Myocyte (in vitro differentiated cells): ENCODE data around the gene SHBG. TPM values are rescaled to one million over a fixed set of nuclear protein-coding genes. Genes with fewer than 3 reads are reported as not detected.

Source experiments
- DNase-seq: peaks from one replicate; pipeline ENCODE4 v3.0.0-alpha.2; 2012; ENCODE audit warnings: low read depth
- total RNA-seq: library from RNA; depleted of rRNA; stranded (reverse); fragments of >200 nt; gene quantifications from 2 replicates; pipeline ENCODE4 v1.2.3, GENCODE V29; 2014

Gene SHBG
- total RNA-seq, 1 donor from 2014 or later = 0.43 TPM

DNA sequence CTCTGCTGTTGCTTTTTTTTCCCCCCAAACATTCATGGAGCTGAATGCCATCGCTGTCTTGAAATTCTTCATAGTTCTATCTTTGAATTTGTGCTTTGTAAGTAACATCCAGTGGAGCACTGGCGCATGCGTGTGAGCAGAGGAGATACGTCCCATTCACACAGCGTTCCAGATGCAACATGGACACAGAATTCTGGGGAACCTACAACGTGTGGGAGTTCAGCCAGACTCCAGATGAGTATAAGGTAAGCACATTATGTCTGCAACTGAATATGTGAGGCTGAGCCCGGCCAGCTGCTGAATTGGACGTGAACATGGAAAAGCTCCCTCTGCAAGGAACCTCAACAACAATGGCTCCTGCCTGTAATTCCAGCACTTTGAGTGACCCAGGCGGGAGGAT lies 16.5 kb downstream of the SHBG start:
- DNase-seq = no peak

DNA sequence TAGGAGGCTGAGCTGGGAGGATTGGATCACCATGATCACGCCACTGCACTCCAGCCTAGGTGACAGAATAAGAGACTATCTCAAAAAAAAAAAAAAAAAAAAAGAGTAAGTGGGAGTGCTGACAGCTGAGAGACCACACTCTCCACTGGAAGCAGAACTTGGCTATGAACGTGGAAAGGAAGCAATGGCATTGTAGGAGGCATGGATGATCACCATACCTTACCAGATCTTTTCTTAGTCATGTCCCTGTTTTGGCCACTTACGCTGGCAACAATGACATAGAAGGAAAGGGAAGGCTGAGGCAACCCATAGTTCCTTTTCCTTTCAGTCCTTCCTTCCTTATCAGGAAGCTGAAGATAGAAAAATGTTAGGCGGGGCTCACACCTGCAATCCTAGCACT lies 17.1 kb downstream of the SHBG start:
- DNase-seq = no peak

DNA sequence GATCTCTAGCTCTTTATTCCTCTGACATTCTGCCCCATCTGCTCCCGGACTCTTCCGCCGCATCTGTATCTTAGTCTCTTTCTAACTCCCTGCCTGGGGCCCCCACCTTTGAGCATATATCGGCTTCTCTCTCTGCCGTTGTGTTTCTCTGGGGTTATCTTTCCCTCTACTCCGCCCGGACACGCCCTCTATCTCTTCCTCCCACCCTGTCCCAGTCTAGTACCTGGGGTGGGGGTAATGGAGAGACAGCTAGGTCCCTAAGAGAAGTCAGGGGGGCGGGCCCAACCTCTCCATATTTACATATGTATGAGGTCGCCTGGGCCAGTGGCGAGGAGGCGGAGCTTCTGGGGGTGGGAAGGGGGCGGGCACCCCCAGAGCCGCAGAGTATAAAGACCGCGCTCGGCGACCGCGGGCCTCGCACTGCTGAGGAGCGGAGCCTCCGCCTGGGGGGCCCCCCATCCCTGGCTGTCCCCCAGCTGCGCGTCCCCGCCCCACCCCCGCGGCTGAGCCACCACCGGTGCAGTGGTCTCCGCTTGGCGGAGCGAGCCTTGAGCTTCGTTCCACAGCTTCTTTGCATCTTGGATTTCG lies 20.7 kb downstream of the SHBG start, which contains the start of gene ATP1B2:
ATP1B2 (plus strand) TSS at position 418 of the 588 bp plus-strand sequence. CDS start 593 bp downstream, outside the sequence.
- no peak for DNase-seq

DNA sequence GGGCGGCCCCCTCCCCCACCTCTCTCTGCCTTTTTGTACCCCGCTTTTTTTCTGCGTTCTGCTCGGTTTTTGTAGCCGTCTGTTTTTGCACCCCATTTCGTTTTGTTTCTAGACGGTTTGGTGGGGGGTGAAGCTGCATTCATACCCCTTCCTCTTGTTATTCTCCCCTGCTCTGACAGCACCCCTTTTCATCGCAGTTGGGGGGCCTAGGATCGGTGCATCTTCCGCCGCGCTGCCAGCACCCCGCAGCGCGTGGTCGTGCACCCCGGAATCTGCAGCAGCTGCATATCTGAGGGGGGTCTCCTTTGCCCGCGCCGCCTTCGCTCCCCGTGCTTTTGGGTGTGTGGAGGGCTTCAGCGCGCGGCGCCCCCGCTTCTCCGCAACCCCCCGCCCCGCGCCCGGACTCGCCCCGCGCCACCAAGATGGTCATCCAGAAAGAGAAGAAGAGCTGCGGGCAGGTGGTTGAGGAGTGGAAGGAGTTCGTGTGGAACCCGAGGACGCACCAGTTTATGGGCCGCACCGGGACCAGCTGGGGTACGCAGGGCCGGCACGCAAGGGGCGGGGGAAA lies 21.2 kb downstream of the SHBG start:
- no peak for DNase-seq

DNA sequence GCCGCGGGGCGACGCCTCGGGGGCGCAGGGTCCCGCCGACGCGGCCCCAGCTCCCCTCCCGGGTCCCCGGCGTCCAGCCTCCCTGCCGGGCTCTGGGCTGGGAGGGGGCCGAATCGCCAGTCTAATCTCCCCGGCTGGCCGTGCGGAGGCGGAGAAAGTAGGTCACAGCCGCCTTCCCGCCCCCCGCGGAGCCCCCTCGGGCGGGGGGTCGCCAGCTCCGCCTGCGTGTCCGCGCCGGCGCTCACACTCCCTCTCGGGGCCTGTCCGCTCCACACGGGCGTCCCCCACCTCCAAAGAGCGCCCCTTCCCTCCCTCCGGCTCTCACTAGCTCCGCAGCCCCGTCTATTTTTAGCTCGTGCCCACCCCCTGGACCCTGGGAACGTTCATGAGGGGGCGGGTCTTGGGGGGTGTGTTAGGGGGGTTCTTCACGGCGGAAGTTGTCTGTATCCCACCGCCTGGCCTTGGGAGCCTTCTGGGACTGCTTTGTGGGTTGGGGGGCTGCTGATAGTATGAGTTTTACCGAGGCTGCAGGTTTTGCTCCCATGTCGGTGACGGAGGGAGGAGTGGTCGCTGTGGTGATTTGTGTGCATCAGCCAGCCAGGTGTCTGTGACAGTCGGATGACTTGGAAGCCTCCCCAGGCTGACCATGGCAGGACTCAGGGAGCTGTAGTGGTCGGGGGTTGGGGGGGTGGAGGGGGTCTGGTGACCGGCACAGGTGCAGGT lies 21.9 kb downstream of the SHBG start:
- DNase-seq = no peak

DNA sequence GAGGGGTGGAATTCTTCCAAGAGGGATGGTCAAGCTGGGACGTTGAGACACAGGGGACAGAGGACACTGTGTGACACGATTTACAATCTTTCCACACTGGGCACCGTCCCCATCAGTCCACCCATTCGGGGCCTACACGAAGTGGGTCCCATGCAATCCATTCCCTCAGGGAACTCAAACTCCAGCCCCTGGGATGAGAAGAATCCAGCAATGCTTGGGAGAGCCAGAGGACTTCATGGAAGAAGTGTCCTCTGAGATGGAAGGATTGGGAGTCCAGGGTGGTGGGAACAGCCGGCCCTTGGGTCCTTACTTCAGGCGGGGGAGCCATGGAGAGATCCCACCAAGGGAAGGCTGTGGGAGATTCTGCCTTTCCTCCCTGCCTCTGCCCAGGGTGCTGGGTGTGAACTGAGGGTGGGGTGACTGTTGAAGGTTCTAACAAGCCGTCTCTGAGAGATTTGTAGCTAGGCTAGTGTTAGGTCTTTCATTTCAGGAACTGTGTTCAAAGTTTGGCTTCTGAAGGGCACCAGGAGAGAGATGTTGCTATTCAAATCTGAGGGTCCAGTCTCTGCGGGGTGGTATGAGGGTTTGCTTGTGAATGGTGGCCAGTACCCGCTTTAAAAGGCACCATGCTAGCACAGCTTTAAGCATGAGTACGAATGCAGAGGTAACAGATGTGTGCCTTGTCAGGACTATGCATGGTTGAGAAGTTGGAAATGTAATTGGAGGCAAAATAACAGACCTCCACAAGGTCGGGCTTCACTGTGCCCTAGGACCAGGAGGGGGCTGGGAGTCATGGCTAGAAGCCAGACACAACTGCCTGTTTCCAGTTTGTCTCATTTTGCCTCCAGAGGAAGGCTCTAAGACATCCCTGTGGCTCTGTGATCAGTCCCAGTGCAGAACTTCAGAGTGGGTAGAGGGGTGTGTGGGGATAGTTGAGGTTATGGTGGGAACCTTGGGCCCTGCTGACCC lies 22.7 kb downstream of the SHBG start:
- DNase-seq = no peak

DNA sequence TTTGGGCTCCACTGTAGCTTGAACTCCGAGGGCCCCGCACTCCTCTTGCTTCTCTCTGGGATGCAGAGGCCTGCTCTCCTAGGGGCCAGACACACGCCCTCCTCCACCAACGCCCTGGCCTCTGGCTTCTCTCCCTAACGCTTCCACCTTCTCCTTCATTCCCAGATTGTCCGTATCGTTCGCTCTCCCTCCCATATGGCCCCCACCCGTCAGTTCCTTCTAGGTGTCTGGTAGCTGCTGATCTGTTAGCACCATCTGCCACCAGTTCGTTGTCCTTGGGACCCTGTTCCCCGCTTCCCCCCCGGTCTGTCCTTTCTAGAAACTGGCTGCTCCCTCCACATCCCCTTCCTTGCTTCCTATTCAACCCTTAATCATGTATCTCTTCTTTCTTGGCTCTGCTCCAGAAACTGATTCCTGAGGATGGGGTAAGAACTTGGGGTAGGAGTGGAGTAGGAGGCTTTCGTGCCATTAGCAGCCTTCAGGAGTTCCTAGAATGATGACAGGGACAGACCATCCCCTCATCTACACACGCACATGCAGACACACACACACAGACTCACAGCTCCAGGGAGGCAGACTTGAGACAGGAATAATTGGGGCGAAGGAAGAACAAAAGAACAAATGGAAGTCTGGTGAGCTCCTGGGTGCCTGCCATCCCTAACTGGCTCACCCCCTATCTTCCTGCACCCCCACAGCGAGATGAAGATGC lies 25.1 kb downstream of the SHBG start:
- DNase-seq = no peak

DNA sequence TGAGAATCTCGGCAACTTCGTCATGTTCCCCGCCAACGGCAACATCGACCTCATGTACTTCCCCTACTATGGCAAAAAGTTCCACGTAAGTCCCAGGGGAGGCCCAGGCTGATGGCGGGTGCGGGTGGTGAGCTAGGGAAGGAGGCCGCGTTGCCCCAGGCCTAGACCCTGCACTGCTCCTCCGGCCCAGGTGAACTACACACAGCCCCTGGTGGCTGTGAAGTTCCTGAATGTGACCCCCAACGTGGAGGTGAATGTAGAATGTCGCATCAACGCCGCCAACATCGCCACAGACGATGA lies 25.6 kb downstream of the SHBG start:
- DNase-seq = no peak

DNA sequence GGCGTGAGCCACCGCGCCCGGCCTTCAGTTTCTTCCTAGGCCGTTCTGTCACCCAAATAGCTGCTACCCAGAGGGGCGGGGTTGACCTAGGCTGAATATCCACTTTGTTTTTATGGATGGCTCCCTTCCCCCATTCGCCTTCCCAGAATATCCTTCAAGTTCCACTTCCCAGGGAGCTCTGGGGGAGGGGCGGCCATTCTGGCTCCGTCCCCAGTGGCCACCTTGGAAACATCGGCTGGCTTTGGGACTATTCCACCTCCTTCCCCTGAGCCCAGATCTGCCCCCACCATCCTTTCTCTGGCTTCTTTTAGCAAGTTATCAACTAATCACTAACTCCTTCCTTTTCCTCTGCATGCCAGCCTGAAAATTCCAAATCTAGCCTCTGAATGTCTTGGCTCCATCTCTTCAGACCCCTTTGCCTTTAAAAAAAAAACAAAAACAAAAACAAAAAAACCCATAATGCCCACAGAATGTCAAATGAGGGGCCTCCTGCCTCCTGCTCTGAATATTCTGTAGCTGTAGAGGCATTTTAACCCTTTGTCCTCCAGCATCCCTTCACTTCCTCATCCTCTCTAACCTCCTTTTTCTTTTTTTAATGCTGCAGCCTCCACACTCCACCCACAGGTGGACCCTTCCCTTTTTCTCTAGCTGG lies 27.1 kb downstream of the SHBG start:
- no peak for DNase-seq

DNA sequence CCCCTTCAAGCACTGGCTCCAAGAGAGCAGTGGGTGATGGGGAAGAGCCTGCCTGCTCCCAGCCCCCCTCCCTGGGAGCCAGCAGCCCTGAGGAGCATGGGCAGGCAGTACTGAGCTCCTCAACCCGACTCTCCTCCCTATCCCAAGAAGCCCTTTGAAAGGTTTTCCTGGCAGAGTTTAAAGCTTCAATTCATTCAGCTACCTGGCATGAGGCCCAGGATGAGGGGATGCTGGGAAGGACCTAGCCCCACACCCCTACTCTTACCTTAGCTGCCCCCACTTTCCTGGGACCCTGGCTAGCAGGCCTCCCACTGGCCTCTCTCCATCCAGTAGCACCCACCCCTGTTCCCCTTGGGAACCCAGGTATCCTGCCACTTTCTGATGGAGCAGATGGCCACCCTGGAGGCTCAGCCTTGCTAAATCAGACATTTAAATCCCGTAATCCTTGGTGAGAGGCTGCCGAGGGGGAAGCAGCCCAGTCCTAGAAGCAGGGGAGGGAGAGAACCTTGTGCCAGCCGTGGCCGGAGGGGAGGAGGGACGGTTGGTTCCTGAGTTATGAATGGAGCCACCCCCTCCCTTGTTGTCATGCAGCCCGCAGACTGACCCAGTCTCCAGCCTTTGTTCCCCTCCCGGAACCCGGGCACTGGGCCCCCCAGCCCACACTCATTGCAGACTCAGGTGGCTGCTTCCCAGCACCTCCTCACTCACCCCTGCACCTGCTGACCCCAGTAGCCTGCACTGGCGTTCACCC lies 37.9 kb downstream of the SHBG start:
- no peak for DNase-seq

DNA sequence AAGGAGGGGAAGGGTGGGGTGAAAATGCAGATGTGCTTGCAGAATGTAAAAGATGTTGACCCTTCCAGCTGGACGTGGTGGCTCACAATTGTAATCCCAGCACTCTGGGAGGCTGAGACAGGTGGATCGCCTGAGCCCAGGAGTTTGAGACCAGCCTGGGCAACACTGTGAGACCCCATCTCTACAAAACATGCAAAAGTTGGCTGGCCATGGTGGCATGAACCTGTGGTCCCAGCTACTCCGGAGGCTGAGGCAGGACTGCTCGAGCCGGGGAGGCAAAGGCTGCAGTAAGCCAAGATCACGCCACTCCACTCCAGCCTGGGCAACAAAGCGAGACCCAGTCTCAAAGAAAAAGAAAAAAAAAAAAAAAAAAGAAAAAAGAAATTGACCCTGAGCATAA lies 38.5 kb downstream of the SHBG start:
- no peak for DNase-seq

DNA sequence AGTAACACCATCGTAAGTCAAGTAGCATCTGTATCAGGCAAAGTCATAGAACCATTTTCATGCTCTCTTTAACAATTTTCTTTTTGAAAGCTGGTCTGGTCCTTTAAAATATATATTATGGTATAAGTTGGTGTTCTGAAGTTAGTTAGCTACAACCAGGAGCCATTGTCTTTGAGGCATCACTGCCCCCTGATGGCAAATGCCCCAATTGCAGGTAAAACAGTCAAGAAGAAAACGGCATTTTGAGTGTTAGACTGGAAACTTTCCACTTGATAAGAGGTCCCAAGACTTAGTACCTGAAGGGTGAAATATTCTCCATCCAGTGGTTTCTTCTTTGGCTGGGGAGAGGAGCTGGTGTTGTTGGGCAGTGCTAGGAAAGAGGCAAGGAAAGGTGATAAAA lies 43.3 kb downstream of the SHBG start:
- DNase-seq = no peak

DNA sequence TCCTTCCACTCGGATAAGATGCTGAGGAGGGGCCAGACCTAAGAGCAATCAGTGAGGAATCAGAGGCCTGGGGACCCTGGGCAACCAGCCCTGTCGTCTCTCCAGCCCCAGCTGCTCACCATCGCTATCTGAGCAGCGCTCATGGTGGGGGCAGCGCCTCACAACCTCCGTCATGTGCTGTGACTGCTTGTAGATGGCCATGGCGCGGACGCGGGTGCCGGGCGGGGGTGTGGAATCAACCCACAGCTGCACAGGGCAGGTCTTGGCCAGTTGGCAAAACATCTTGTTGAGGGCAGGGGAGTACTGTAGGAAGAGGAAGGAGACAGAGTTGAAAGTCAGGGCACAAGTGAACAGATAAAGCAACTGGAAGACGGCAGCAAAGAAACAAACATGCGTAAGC lies 45.0 kb downstream of the SHBG start:
- DNase-seq = no peak

DNA sequence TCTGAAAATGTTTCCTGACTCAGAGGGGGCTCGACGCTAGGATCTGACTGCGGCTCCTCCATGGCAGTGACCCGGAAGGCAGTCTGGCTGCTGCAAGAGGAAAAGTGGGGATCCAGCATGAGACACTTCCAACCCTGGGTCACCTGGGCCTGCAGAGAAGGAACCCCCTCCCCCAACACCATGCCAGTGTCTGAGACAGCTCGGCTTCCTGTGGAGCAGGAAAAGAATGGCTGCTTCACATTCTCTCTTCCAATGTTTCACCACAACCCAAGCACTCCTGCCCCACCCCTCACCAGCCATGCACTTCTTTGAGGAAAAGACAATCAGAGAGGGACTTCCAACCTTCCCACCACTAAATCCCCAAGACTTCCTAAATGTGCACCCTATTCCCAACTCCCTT lies 46.6 kb downstream of the SHBG start:
- DNase-seq = peak; percentile 13

DNA sequence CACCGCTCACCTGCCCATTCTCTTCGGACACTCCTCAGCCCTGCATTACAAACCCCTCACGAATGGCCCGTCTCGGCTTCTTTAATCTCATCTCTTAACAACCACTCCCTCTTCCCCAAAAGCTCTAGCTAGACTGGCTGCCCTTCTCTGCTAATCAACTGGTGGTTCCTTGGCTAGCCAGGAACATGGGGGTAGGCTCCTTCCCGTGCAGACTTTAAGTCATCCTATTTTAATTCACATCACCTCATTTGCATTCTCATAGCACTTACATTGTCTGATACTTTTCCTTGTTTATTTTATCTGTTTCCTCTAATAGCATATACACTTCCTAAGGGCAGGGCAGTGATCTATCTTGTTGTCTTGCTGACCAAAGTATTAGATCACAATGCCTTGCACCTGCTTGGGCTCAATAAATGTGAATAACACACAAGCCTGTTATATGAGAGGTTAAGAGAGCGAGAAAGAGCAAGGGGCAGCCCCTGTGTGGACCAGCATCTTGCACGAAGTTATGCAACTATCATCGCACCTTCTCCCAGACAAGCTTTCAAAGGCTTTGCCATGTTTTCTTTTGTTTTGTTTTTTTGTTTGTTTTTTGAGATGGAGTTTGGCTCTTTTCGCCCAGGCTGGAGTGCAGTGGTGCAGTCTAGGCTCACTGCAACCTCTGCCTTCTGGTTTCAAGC lies 47.6 kb downstream of the SHBG start:
- no peak for DNase-seq
